ENCODE measurements around the gene SLC38A6. TPM values are rescaled to one million over a fixed set of nuclear protein-coding genes. Genes with fewer than 3 reads are reported as not detected.

The SLC38A6 gene
- polyA plus RNA-seq, 1 experiment = 57.3 TPM

DNA sequence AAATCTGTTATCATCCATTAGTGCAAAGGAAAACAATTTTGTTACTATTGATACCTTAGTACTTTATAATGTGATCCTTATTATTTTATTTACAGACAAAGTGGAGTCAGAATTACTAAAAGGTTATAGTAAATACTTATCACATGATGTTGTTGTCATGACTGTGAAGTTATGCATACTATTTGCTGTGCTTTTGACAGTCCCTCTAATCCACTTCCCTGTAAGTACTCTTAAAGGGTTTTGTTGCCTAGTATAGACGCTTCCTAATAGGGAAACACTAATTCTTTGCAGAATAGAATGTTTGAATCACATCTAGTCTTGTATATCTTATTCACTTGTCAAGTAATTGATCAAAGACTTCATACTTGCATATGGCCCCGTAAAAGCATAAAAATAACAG, 69.4 kb downstream of the SLC38A6 start:
- CTCF ChIA-PET = no interaction called here
- no peak overlapping the region for H3K4me3 ChIP-seq (ENCODE audit: low read depth, low read length)
- POLR2A ChIA-PET = no interaction called here
- no peaks in the 10 kb centered on the region for H3K9me3 ChIP-seq (ENCODE audit: control insufficient read depth, insufficient read depth, low read length)
- no peaks in the 10 kb centered on the region for H3K27me3 ChIP-seq (ENCODE audit: control insufficient read depth, insufficient read depth, low read length)
- no peak for DNase-seq (ENCODE audit: low read depth, low spot score)
- TF ChIP-seq, protein P1, sequence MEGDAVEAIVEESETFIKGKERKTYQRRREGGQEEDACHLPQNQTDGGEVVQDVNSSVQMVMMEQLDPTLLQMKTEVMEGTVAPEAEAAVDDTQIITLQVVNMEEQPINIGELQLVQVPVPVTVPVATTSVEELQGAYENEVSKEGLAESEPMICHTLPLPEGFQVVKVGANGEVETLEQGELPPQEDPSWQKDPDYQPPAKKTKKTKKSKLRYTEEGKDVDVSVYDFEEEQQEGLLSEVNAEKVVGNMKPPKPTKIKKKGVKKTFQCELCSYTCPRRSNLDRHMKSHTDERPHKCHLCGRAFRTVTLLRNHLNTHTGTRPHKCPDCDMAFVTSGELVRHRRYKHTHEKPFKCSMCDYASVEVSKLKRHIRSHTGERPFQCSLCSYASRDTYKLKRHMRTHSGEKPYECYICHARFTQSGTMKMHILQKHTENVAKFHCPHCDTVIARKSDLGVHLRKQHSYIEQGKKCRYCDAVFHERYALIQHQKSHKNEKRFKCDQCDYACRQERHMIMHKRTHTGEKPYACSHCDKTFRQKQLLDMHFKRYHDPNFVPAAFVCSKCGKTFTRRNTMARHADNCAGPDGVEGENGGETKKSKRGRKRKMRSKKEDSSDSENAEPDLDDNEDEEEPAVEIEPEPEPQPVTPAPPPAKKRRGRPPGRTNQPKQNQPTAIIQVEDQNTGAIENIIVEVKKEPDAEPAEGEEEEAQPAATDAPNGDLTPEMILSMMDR (IDR thresholded peaks at IDR 0.05; ENCODE audit: low read depth, low read length) = no peak
- no peak overlapping the region for H3K27ac ChIP-seq (ENCODE audit: low read depth, low read length)

DNA sequence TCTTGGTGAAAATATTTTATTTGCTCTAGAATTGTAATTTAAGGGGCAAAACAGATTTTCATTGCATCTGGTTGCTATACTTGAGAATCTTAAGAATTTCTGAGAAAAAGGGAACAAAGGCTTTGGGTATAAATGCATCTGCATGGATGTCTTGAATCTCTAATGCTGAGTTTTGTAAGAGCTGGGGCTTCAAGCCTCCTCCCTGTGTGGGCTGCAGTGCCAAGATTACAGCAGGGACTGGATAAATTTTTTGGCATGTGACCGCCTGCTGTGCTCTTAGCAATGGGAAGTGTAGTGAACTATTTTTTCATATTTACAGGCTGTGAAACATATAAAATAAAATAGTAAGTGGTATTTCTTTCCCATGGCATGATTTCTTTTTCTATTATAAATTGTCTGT, 70.0 kb downstream of the SLC38A6 start:
- no peaks in the 10 kb centered on the region for H3K27me3 ChIP-seq (ENCODE audit: control insufficient read depth, insufficient read depth, low read length)
- CTCF ChIA-PET = no interaction called here
- no peaks in the 10 kb centered on the region for H3K9me3 ChIP-seq (ENCODE audit: control insufficient read depth, insufficient read depth, low read length)
- POLR2A ChIA-PET = no interaction called here
- no peak overlapping the region for H3K27ac ChIP-seq (ENCODE audit: low read depth, low read length)
- DNase-seq (ENCODE audit: low read depth, low spot score) = no peak
- TF ChIP-seq, protein P1 (IDR thresholded peaks at IDR 0.05; ENCODE audit: low read depth, low read length) = no peak
- no peak overlapping the region for H3K4me3 ChIP-seq (ENCODE audit: low read depth, low read length)

- Histone ChIP-seq H3K4me3 (ENCODE audit: low read depth, low read length) (no peak overlapping the region), H3K27ac (ENCODE audit: low read depth, low read length) (no peak overlapping the region), H3K27me3 (ENCODE audit: control insufficient read depth, insufficient read depth, low read length) (no peaks in the 10 kb centered on the region), H3K9me3 (ENCODE audit: control insufficient read depth, insufficient read depth, low read length) (no peaks in the 10 kb centered on the region)
- TF ChIP-seq, protein P1 (IDR thresholded peaks at IDR 0.05; ENCODE audit: low read depth, low read length) = no peak
- CTCF ChIA-PET = no interaction called here
- DNase-seq (ENCODE audit: low read depth, low spot score) = no peak
- POLR2A ChIA-PET = no interaction called here
Measured at GRCh38 chr14:61051621-61052020, 70.6 kb downstream of the SLC38A6 start.

DNA sequence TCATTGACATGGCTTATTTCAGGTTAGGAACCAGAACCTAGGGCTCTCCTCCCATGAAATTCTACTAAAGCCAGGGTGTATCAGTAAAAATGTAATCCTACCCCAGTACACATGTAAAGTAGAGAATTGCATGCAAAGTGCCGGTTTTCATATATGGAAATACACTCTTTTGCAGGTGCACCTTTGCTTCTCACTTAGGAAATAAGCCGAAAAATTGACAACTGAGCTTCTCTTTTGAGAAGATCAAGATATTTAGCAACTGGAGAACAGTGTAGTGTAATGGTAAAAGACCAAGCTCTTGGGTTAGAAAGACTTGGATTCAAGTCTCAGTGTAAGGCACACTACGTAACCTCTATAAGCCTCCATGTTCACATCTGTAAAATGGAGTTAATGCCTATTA, 82.4 kb downstream of the SLC38A6 start:
- H3K4me3 ChIP-seq (ENCODE audit: low read depth, low read length) = no peak overlapping the region
- no peaks in the 10 kb centered on the region for H3K27me3 ChIP-seq (ENCODE audit: control insufficient read depth, insufficient read depth, low read length)
- H3K9me3 ChIP-seq (ENCODE audit: control insufficient read depth, insufficient read depth, low read length) = no peaks in the 10 kb centered on the region
- CTCF ChIA-PET = interaction anchor here (0.5 kb wide), 1 partner anchor 430 kb away, joined by 3 read pairs; no protein-coding TSS in a partner anchor
- TF ChIP-seq, protein P1 (IDR thresholded peaks at IDR 0.05; ENCODE audit: low read depth, low read length) = no peak
- POLR2A ChIA-PET = no interaction called here
- no peak for DNase-seq (ENCODE audit: low read depth, low spot score)
- no peak overlapping the region for H3K27ac ChIP-seq (ENCODE audit: low read depth, low read length)

DNA sequence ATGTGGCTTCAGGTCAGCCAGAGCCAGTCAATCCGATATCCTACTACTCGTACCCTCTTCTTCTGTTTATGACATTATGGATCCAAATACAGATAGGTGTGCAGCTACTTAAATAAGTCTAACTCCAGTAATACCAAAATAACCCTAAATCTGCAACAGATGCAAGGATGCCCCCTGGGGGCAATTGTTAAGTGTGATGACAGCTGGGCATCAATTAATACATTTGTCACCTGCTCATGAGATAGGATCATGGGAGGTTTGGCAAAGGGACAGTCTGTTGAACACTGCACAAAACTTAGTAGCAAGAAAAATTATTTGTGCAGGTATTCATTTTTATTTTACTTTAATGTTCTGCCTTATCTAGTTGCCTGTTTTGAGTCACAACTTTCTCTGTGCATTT, 83.2 kb downstream of the SLC38A6 start:
- ChIA-PET CTCF (no interaction called here), POLR2A (no interaction called here)
- DNase-seq (ENCODE audit: low read depth, low spot score) = no peak
- H3K9me3 ChIP-seq (ENCODE audit: control insufficient read depth, insufficient read depth, low read length) = no peaks in the 10 kb centered on the region
- H3K4me3 ChIP-seq (ENCODE audit: low read depth, low read length) = no peak overlapping the region
- no peak overlapping the region for H3K27ac ChIP-seq (ENCODE audit: low read depth, low read length)
- H3K27me3 ChIP-seq (ENCODE audit: control insufficient read depth, insufficient read depth, low read length) = no peaks in the 10 kb centered on the region
- TF ChIP-seq, protein P1 (IDR thresholded peaks at IDR 0.05; ENCODE audit: low read depth, low read length) = no peak
